GM12892 (cell line): Measurements from ENCODE around the gene TAS2R3.

Experiments
- POLR2AphosphoS5 ChIP-seq: IDR thresholded peaks from 2 replicates; pipeline ENCODE4 v1.6.1; 2011; ENCODE audit warnings: low read depth, low read length, control low read depth
- TAF1 ChIP-seq: IDR thresholded peaks from 2 replicates; pipeline ENCODE4 v1.6.1; 2011; ENCODE audit warnings: low read depth, mild to moderate bottlenecking, control low read depth, low read length, borderline replicate concordance

- TF ChIP-seq POLR2AphosphoS5, result no peak
- no peak for TF ChIP-seq TAF1
Observed at GRCh38 chr7:141742229-141742628, 21.7 kb upstream of the TAS2R3 start.
